HG02642 (cell line): ENCODE measurements around the gene NOL11.
"Not testable (repeated sequence)": the region's sequence is repeated elsewhere in the genome, so short reads cannot be mapped to it uniquely, and the experiment has no call there.

Experiments used
- ATAC-seq: cut with Tn5 transposase; IDR thresholded peaks from one replicate; pipeline ENCODE4 v1.9.1; 2021; ENCODE audit warnings: mild to moderate bottlenecking; ENCODE audit not compliant: unreplicated experiment, poor library complexity

NOL11 gene

DNA sequence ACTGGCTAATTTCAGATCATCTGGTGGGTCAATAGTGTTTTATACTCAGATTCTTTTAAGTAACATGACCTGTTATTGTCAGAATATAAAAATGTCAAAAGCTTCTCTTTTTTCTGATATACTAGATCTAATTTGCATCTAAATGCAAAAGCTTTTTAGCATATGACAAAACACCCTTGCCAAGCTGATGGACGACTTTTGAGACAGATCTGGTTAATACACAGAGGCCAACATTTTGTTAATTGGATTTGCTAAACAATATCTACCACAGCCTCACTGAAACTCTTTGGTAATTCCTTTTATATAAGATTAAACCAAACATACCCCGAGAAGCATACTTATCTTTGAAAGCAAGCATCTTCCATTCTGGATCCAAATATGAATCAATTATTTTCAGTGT lies 10.3 kb upstream of the NOL11 start:
- no peak for ATAC-seq

DNA sequence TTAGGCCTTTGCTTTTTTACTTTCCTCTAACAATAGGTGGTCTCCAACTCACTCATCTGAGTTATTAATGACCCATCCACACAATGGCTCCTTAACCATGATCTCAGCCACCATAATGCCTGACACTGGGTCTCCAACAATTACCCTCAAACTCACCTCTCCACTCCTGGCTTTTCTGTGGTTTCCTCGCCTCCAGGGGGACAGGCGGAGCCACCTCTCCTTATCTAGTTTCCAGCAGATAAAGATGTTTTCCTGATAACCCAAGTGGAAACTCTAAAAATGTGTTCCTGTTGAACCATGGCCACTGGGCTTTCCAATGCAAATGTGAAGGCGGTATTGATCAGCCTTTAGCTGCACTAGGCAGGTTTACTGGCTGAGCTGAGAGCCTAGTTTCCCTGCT lies 9.4 kb upstream of the NOL11 start:
- ATAC-seq, result no peak

DNA sequence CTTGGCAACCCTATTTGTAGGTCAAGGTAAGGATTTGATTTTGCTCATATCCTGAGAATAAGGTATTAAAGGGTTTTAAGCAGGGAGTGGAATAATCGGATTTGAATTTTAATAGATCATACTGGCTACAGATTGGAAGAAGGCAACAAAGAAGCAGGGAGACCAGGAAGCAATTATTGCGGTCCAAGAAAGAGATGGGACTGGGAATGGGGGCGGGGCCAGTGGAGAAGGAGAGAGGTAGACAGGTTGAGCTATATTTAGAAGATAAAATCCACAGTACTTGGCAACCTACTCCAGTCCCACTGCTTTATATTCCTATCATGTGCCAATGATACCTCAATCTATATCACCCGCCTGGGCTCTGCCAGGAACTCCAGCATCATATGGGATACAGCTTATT lies 5.8 kb upstream of the NOL11 start:
- ATAC-seq, result no peak

DNA sequence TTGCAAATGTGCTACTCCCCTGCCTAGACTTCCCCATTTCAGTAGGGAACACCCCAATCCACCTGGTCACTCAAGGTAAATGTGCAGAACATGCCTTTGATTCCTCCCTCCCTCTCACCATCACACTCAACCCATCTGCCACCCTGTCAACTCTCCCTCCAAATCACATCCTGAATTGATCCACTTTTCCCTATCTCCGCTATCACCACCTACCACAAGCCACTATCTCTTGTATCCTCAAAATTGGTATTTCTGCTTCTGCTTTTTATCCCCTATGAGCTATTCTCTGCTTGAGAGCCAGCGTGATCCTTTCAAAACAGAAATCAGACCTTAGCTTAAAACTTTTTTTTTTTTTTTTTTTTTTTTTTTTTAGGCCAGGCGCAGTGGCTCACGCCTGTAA lies 5.4 kb upstream of the NOL11 start:
- ATAC-seq, result no peak

DNA sequence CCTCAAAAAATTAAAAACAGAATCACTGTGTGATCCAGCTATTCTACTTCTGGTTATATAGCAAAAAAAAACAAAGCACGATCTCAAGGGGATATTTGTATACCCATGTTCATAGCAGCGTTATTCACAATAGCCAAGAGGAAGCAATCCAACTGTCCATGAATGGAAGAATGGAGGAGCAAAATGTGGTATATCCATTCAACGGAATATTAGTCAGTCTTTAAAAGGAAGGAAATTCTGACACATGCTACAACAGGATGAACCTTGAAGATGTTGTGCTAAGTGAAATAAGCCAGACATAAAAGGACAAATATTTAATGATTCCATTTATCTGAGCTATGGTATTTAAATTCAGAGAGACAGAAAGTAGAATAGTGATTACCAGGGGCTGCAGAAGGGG lies 4.6 kb upstream of the NOL11 start:
- ATAC-seq, result no peak

DNA sequence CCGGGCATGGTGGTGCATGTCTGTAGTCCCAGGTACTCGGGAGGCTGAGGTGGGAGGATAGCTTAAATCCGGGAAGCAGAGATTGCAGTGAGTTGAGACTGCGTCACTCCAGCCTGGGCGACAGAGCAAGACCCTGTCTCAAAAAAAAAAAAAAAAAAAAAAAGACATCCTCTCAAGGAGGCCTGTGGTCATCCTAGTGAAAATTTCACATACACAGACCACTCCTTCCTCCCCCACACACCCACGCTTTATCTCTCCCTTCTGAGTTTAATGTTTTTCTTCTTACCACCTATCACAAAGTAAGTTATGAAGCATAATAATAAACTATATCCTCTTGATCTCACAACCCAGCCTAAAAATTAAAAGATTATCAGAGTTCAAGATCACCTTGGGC lies 1.3 kb upstream of the NOL11 start:
- no peak for ATAC-seq

DNA sequence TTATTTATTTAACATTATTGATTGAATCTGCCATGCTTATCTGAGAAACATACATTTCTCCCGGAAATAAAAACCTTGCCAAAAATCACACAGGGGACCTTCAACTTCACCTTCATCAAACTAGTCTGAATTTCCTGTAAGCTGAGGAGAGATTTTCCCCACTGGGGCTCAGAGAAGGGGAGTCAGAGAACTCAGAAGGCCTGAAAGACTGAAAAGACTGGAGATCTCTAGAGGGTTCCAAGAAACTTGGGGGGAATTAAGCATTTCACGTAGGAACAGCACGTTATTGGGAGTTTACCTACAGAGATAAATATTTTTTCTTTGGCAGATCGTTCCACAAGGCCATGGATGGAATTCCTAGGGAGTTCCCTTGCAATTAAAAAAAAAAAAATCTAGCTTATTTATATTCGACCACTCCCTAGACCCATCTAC lies 528 bp upstream of the NOL11 start:
- ATAC-seq, result no peak

DNA sequence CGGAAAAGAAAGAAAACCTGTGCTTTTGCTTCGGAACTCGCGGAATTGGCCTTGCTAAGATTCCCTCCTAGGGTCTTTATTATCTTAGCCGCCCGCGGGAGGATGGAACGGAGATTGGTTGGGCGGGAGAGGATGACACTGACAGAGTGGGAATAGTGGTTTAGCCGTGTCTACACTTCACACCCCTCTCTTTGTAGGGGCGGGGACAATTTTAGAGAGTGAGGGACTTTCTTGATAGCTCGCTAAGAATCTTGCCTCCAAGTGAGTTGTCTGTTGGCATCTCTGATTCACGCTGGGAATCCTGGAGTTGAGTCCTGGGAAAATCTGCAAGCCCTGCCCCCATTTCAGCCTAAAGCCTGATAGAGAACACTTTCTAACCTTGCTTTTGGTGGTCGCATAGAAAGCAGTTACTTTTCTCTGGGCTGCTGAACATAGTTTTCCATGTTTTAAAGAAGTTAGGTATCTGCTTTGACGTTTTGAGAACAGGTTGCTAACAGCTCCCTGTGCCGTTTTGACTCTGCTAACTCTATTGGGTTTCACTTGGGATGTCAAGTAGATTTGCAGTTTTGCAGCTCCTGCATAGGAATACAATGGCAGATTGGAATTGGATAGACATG lies 697 bp downstream of the NOL11 start:
- ATAC-seq, result no peak

DNA sequence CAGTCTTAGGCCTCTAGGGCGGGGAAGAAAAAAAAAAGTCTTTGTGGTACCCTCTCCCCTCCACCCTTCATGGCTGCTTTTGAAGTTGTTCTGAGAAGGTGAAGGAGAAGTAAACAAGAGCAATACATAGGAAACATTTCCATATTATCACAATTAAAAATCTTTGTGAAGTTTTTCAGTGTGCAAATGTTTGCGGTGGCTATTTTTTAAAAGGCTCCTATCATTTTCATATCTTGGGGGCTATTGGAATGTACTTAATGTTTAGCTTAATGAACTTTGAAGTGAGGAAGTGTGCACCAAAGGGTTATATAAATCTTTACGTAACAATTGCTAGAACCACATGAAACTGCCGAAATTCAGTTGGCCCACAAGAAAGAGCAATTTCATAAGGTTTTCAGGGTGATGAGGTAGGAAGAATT lies 7.6 kb downstream of the NOL11 start:
- no peak for ATAC-seq

DNA sequence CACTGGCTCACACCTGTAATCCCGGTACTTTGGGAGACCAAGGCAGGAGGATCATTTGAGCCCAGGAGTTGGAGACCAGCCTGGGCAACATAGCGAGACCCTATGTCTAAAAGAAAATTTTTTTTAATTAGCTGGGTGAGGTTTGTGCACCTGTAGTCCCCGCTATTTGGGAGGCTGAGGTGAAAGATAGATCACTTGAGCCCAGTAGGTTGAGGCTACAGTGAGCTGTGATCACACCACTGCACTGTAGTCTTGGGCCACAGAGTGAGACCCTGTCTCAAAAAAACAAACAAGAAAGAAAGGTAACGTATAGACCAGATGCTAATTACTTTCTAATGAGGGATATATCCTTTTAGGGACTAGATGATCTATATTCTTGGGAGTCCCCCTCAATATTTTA lies 8.1 kb downstream of the NOL11 start:
- no peak for ATAC-seq

DNA sequence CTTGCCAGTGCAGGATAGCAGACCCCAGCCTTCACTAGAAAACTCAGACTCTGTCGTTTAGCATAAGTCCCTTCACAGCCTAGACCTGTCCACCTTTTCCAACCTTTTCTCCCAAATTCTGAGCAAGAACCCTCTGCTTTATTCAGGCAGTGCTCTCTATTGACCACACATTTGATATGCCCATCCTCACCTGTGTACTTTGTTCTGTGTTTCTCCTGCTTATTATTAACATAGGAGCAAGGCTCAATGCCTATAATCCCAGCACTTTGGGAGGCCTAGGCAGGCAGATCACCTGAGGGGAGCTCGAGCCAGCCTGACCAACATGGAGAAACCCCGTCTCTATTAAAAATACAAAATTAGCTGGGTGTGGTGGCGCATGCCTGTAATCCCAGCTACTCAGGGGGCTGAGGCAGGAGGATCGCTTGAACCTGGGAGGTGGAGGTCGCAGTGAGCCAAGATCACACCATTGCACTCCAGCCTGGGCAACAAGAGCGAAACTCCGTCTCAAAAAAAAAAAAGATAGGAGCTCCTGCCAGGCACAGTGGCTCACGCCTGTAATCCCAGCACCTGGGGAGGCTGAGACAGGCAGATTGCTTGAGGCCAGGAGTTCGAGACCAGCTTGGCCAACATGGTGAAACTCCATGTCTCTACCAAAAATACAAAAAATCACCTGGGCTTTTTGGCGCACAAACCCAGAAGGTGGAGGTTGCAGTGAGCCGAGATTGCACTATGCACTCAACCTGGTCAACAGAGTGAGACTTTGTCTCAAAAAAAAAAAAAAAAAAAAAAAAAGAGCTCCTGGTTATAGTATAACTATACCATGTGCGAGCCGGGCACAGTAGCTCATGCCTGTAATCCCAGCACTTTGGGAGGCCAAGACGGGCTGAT lies 9.7 kb downstream of the NOL11 start:
- not testable (repeated sequence) for ATAC-seq

DNA sequence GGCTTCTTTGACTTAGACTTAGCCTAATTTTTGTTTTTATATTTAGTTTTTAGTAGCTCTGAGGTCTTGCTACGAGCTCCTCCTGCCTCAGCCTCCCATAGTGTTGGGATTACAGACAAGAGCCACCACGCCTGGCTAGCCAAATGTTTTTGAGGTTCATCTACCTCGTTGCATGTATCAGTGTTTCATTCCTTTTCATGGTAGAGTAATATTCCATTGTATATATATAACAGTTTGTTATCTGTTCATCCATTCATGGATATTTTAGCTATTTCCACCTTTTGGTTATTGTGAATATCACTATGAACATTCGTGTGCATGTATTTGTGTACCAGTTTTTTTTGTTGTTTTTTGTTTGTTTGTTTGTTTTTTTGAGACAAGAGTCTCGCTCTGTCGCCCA lies 12.2 kb downstream of the NOL11 start:
- no peak for ATAC-seq

DNA sequence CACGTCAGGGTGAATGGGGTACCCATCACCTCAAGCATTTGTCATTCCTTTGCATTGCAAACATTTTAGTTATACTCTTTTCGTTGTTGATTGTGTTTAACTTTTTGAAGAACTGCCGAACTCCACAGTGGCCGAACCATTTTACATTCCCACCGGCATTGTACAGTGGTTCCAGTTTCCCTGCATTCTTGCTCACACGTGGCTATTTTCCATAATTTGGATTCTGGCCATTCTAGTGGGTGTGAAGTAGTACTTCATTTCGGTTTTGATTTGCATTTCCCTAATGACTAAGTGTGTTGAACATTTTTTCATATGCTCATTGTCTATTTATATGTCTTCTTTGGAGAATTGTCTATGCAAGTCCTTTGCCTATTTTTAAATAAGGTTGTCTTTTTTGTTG lies 13.0 kb downstream of the NOL11 start:
- no peak for ATAC-seq

DNA sequence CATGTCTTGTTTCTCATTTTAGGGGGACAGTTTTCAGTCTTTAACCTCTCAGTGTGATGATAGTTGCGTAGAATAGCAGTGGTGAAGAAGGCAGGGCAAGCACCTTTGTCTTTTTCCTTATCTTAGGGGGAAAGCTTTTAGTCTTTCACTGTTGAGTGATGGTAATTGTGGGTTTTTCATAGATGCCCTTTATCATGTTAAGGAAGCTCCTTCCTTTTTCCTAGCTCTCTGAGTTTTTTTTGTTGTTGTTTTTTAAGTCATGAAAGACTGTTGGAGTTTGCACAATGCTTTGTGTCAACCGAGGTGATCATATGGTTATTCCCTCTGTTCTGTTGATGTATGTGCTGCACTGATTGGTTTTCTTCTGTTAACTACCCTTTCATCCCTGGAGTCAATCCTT lies 15.7 kb downstream of the NOL11 start:
- ATAC-seq, result no peak

DNA sequence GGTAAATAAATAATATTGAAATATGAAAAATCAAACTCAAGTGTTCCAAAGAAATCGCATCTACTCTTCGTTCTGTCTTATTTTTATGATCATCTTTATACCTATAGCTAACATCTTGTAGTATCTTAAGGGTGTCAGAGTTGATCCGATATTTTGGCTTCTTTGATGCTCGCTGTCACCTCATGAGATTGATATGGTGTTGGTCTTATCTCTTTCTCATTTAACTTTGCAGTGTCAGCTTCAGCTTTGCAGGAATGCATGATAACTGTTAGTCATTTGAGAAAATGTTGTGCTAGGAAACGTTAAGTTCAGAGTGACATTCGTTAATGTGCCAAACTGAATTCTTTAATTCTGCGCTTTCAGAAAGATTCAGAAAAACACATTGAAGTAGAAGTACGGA lies 19.4 kb downstream of the NOL11 start:
- ATAC-seq, result no peak

DNA sequence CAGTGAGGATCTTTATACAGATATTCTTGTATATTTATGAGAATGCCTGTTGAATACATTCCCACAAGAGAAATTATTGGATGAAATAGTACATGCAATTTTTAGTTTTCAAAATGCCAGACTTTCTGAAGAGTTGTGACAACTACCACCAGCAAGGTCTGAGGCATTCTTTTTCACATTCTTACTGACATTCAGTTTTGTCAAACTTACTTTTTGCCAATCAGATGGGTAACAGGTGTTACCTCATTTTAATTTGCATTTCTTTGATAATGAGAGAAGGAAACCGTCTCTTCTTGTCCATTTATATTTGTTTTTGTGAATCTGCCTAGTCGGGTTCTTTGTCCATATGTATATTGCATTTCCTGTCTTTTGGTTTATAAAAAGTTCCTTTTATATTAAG lies 24.3 kb downstream of the NOL11 start:
- no peak for ATAC-seq

DNA sequence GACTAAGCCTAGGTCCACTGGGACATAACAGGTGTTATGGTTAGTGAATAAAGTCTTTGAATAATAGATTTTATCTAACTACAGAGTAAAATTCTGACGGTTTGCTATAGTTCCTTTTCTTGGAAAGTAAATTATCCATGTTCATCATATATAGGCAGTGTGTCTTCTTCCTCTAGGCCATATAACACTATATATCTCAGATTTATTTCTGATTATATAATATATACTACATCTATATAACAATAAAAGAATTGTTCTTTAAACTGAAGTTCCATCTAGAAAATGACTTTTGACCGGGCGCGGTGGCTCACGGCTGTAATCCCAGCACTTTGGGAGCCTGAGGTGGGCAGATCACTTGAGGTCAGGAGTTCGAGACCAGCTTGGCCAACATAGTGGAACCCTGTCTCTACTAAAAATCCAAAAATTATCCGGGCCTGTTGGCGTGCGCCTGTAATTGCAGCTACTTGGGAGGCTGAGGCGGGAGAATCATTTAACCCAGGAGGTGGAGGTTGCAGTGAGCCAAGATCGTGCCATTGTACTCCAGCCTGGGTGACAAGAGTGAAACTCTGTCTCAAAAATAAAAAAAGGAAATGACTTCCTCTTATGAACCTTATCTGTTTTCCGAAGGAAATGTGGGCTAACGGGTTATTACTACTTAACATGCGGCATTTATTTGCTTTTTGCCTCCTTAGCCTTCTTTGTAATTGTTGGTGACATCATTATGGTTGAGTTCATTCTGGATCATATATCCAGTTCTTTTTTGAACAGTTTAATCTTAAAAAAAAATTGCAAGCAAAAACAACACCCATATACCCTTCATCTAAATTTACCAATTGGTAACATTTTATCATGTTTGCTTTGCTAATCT lies 29.2 kb downstream of the NOL11 start:
- ATAC-seq, result no peak

DNA sequence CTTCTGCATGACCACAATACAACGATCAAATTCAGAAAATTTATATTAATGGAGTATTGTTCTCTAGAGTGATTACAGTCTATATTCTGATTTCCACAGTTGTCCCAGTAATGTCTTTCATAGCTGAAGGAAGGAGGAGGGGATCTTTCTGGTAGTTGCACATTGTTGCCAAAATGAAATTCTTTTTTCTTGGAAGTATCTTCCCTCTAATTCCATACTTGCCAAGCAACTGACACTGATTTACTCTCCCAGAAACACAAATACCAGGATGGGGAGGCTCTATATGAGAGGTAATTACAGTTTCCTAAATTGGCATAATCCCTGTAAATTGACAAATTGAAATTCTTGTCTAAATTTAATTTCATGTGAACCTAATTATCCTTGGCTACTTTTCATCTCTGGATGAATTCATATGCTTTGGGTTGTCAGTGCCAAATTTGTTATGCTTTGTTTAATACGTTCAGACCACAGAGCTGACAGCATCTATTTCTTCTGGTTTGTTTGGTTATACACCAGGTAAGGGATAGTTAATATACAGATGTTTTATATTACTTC lies 30.0 kb downstream of the NOL11 start:
- no peak for ATAC-seq

DNA sequence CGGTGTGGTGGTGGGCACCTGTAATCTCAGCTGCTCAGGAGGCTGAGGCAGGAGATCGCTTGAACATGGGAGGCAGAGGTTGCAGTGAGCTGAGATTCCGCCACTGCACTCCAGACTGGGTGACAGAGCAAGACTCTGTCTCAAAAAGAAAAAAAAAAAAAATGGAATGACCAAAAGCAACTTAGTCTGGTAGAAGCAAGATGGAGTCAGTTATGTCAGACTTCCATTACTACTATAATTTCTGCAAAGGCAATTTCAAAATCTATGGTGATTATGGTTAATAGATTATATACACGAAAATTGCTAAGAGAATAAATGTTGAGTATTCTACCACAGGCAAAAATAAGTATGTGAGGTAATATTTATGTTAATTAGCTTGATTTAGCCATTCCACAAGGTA lies 32.3 kb downstream of the NOL11 start:
- no peak for ATAC-seq

DNA sequence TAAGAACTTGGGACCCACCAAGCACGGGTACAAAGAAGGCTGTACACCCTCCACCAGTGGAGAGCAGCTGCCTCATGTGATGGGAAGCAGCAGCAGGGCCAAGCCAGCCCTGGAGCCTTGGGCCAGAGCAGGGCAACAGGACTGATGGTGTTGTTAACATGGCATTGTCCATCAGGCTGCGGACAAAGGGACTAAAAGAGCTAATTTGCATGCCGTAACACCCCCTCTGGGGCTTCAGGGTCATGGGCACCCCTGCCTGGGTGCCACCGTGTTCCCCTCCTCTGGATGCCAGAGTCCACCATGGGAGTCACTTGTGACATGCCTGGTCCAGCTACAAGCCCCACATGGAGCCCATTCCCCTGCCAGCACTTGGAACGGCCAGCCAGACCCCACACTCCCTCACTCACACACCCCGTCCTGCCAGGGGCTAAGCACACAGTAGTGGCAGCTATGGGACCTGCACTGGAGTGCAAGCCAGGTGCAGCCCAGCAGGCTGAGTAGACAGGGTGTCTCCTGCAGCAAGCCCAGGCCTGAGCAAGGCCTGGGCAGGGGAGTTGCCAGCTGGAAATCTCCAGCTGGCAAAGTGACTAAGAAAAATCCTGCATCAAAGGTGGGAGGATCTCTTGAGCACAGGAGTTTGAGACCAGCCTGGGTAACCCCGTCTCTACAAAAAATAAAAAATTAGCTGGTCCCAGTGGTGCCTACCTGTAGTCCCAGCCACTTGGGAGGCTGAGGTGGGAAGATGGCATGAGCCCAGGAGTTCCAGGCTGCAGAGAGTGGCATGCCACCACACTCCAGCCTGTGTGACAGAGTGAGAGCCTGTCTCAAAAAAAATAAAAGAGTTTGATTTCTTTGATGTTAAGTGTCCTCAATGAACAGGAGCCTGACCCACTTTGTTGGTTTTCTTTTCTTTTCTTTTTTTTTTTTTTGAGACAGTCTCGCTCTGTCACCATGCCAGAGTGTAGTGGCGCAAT lies 33.7 kb downstream of the NOL11 start:
- no peak for ATAC-seq
